ENCODE data around the gene SLC66A2. TPM values are rescaled to one million over a fixed set of nuclear protein-coding genes. Genes with fewer than 3 reads are reported as not detected.

The SLC66A2 gene
- total and polyA plus RNA-seq, 12 donors, result 21.4 to 32.3 (median 25.6) TPM

DNA sequence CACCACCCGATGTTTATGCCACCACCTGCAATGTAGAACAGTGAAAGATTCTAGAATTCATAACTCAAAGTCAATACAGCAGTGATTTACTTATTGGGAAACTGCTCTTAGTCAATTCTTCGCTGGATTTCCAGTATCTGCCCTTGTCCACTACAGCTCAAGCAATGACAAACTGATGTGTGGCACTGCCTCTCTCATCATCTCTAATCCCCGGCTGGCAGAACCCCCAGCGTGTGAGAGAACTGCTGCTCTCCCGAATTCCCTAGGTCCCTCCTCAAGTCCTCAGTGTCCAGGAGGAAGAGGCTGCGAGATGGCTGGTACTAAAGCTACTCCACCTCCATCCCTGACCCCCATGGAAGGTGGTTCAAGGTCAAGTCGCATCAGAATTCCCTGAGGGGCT is 35.3 kb upstream of the SLC66A2 start:
- ATAC-seq, result no peak
- Histone ChIP-seq H3K27ac (peak overlapping the region in 2 of 10 donors; percentile 4 to 98), H3K9me3 (no peaks in the 10 kb centered on the region), H3K4me1 (peaks cover 9 to 52% (median 41%) of the 10 kb centered on the region in 9 donors), H3K4me3 (peak overlapping the region in 7 of 10 donors; percentile 81 to 98 (median 94)), H3K27me3 (no peaks in the 10 kb centered on the region), H3K36me3 (peaks cover 0 to 21% (median 5%) of the 10 kb centered on the region in 9 donors)
- intact Hi-C loops (cut with DNase I), result loop anchor here in 4 of 10 donors (5.0 to 10.0 kb wide), 3 partner anchors 34 to 48 kb away; partner anchors contain the start of genes RBFA (in 3 of the 4) and SLC66A2 (in 1 of the 4)
- no peak for TF ChIP-seq CTCF (IDR thresholded peaks at IDR 0.05)
- 36 to 44% methylated on average over 7 of the region's 7 CpGs for WGBS, 2 donors
- DNase-seq, result no peak

- no peak overlapping the region for H3K27ac ChIP-seq
- peaks cover 9 to 54% (median 41%) of the 10 kb centered on the region in 9 donors for H3K4me1 ChIP-seq
- no peaks in the 10 kb centered on the region for H3K27me3 ChIP-seq
- intact Hi-C loops (cut with DNase I), result loop anchor here in 4 of 10 donors (5.0 to 10.0 kb wide), 3 partner anchors 33 to 50 kb away; partner anchors contain the start of genes RBFA (in 3 of the 4) and SLC66A2 (in 1 of the 4)
- no peak for TF ChIP-seq CTCF (IDR thresholded peaks at IDR 0.05)
- no peak for DNase-seq
- ATAC-seq, result no peak
- no peak overlapping the region for H3K4me3 ChIP-seq
- peaks cover 0 to 21% (median 5%) of the 10 kb centered on the region in 9 donors for H3K36me3 ChIP-seq
- H3K9me3 ChIP-seq, result no peaks in the 10 kb centered on the region
- WGBS, 2 donors, result 91 to 94% methylated on average over 12 of the region's 12 CpGs
These were observed 33.7 kb upstream of the SLC66A2 start for GRCh38 chr18:79985172-79985571.

DNA sequence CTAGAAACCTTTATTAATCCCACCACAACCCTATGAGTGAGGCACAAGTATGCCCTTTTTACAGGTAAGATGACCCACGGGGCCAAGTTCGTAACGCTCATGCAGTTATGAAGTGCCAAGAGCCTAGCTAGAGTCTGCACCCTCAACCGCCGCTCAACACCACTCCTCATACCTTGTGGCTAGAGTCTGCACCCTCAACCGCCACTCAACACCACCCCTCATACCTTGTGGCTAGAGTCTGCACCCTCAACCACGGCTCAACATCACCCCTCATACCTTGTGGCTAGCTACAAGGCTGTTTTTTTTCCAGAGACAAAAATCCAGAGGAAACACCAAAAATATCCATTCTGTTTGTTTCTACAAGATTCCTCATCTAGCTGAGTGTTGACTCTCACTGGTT is 32.3 kb upstream of the SLC66A2 start:
- H3K4me1 ChIP-seq, result peaks cover 5 to 46% (median 35%) of the 10 kb centered on the region in 9 donors
- H3K4me3 ChIP-seq, result no peak overlapping the region
- intact Hi-C loops (cut with DNase I), result loop anchor here in 1 of 10 donors (10.0 kb wide), 1 partner anchor 51 kb away; the partner anchor contains the start of gene RBFA
- TF ChIP-seq CTCF (IDR thresholded peaks at IDR 0.05), result no peak
- no peak for ATAC-seq
- H3K27me3 ChIP-seq, result no peaks in the 10 kb centered on the region
- H3K27ac ChIP-seq, result no peak overlapping the region
- WGBS, 2 donors, result 96 to 99% methylated on average over 7 of the region's 7 CpGs
- H3K9me3 ChIP-seq, result no peaks in the 10 kb centered on the region
- DNase-seq, result no peak
- H3K36me3 ChIP-seq, result peaks cover 0 to 29% (median 5%) of the 10 kb centered on the region in 9 donors

DNA sequence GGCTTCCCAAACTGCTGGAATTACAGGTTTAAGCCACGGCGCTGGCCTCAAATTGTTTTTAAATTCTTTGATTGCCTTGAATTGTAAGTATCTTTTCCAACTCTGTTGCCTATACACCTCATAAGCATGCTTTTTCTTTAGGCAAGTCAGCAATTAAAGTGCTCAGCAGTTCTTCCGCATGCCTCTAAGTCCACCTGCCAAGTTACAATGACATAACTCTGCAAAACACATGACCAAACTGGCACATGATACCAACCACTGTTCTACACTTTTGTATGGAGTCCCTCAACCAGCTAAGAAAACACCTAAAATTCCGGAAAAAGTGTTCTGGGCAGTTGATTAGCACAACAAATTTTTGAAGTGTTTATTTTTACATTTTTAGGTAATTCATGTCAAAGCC is 31.8 kb upstream of the SLC66A2 start:
- H3K4me3 ChIP-seq, result no peak overlapping the region
- peaks cover 0 to 31% (median 5%) of the 10 kb centered on the region in 9 donors for H3K36me3 ChIP-seq
- H3K27me3 ChIP-seq, result no peaks in the 10 kb centered on the region
- WGBS, 2 donors, result 84 to 88% methylated on average over 4 of the region's 4 CpGs
- H3K4me1 ChIP-seq, result peaks cover 5 to 49% (median 35%) of the 10 kb centered on the region in 9 donors
- peak overlapping the region in 1 of 10 donors; percentile 56 for H3K27ac ChIP-seq
- H3K9me3 ChIP-seq, result no peaks in the 10 kb centered on the region
- ATAC-seq, result no peak
- no peak for TF ChIP-seq CTCF (IDR thresholded peaks at IDR 0.05)
- intact Hi-C loops (cut with DNase I), result loop anchor here in 1 of 10 donors (10.0 kb wide), 1 partner anchor 52 kb away; the partner anchor contains the start of gene RBFA
- no peak for DNase-seq
